Bronchial epithelial cell (primary cell): Measurements from ENCODE around the gene VWF. TPM values are rescaled to one million over a fixed set of nuclear protein-coding genes. Genes with fewer than 3 reads are reported as not detected.

Experiments
- DNase-seq: peaks from one replicate; pipeline ENCODE4 v3.0.0-alpha.2; 2010; ENCODE audit warnings: low read depth
- FAIRE-seq: peaks from 2 replicates; lab custom pipeline; 2011; peaks lifted over from hg19 to GRCh38; lab: Jason Lieb, UNC
- H3K27me3 ChIP-seq: 2 replicates; pipeline ENCODE4 v1.5.1; 2011; ENCODE audit warnings: low read length; ENCODE audit not compliant: control insufficient read depth, insufficient read depth
- H3K36me3 ChIP-seq: 2 replicates; pipeline ENCODE4 v1.5.1; 2011; ENCODE audit warnings: low read length; ENCODE audit not compliant: control insufficient read depth, insufficient read depth
- H3K4me3 ChIP-seq: 2 replicates; pipeline ENCODE4 v1.5.1; 2011; ENCODE audit warnings: mild to moderate bottlenecking, low read depth, low read length, control low read depth
- total RNA-seq: library from RNA; depleted of rRNA; stranded (reverse); fragments of >200 nt; gene quantifications from 2 replicates; pipeline ENCODE4 v1.2.1, GENCODE V29; 2014
- TF ChIP-seq, protein P1 (sequence below): IDR thresholded peaks from 2 replicates; pipeline ENCODE4 v1.5.1; 2011; ENCODE audit warnings: mild to moderate bottlenecking, moderate library complexity, low read length, control low read depth, inconsistent platforms; ENCODE audit not compliant: insufficient read depth, severe bottlenecking

Gene VWF
- total RNA-seq, 1 donor from 2014 or later, result 0.26 TPM

DNA sequence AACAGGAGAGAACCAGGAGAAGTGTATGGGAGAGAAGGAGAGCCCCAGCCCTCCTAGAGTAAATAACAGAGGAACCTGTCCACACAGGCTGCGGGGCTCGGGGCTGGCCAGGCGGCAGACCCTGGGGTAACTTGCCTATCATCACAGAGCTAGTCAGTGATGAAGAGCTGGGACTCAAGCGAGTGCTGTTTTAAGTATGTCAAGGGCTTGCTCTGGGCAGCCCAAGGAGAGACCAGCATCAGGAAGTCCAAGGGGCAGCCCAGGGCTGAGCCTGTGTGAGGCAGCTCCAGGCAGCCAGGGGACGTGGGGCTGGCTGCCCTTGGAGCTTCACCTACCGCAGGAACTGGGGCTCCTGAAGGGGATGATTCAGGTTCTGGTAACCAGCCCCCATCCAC is 10.0 kb downstream of the VWF start:
- Histone ChIP-seq H3K4me3 (no peak overlapping the region), H3K36me3 (no peaks in the 10 kb centered on the region), H3K27me3 (no peaks in the 10 kb centered on the region)
- FAIRE-seq (no peak), DNase-seq (no peak)
- TF ChIP-seq, protein P1, sequence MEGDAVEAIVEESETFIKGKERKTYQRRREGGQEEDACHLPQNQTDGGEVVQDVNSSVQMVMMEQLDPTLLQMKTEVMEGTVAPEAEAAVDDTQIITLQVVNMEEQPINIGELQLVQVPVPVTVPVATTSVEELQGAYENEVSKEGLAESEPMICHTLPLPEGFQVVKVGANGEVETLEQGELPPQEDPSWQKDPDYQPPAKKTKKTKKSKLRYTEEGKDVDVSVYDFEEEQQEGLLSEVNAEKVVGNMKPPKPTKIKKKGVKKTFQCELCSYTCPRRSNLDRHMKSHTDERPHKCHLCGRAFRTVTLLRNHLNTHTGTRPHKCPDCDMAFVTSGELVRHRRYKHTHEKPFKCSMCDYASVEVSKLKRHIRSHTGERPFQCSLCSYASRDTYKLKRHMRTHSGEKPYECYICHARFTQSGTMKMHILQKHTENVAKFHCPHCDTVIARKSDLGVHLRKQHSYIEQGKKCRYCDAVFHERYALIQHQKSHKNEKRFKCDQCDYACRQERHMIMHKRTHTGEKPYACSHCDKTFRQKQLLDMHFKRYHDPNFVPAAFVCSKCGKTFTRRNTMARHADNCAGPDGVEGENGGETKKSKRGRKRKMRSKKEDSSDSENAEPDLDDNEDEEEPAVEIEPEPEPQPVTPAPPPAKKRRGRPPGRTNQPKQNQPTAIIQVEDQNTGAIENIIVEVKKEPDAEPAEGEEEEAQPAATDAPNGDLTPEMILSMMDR, result no peak

DNA sequence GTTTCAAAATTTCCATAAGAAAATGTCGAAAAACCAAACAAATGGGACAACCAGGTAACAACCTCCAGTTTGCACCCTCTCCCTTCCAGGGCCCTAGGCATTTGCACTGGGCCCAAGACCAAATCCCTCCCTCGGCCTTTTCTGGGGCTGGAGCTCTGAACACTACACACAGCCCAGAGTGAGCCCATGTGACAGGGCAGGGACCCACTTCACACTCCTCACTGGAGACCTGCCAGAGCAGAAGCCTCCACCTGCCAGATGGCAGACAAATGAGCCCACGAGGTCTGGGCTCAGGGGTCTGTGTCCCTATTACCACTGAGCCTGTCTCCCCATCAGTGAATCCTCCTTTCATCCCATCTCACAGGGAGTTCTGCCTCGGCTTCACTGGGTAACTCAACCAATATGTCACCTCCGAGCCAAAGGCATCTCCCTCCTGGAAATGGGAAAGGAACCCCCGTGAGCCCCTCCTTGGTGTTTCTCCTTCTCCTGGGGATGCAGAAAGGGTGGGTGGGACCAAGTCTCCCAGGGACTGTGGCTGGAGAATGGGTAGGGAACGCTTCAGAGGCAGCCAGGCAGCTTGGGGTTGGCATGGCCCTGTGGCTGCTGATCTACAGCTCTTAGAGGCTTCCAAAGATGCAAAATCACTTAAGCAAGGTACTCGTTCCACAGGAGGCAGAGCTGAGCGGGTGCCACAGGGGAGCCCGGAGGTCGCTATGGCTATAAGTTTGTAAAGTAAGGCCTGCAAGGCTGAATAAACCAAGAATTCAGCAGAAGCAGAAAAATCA is 10.6 kb downstream of the VWF start:
- FAIRE-seq (no peak), DNase-seq (no peak)
- TF ChIP-seq, protein P1, result no peak
- H3K36me3 ChIP-seq, result no peaks in the 10 kb centered on the region
- H3K27me3 ChIP-seq, result no peaks in the 10 kb centered on the region
- no peak overlapping the region for H3K4me3 ChIP-seq

DNA sequence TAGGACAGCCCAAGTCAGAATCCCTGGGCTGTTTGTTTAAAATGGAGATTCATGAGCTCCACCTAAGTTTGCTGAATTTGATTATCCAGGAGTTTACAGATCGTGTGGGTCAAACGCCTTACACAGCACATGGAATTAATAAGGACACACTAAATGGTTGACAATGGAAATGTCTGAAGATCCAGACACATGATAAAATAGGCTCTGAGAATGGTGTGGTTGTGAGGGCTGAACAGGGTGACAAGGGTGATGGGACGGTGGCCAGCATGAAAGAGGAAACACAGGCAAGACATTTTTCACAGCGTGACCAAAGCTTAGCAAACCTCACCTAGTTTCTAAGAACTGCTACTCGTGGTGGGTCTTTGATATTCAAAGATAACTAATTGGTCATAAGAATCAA is 12.5 kb downstream of the VWF start:
- FAIRE-seq (no peak), DNase-seq (no peak)
- no peak overlapping the region for H3K4me3 ChIP-seq
- no peaks in the 10 kb centered on the region for H3K27me3 ChIP-seq
- H3K36me3 ChIP-seq, result no peaks in the 10 kb centered on the region
- TF ChIP-seq, protein P1, result no peak

DNA sequence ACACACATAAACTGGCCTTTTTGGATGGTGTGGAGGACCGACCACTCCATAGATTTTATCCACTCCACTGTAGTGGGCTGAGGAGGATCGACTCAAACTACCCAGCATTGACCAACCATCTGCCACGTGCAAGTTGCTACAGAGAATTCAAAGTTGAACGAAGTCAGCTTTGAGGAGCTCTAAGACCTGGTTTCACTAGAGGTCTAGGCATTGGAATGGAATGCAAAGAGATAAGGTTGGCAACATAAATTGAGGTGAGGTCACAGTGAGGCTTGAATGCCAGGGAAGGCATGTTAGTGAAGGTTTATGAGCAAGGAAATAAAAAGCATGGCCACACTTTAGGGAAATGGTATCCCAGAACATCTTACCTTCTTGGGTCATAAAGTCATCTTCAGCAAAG is 14.5 kb downstream of the VWF start:
- DNase-seq (peak; percentile 39), FAIRE-seq (peak; percentile 90)
- Histone ChIP-seq H3K27me3 (no peaks in the 10 kb centered on the region), H3K4me3 (no peak overlapping the region), H3K36me3 (no peaks in the 10 kb centered on the region)
- TF ChIP-seq, protein P1, result no peak

DNA sequence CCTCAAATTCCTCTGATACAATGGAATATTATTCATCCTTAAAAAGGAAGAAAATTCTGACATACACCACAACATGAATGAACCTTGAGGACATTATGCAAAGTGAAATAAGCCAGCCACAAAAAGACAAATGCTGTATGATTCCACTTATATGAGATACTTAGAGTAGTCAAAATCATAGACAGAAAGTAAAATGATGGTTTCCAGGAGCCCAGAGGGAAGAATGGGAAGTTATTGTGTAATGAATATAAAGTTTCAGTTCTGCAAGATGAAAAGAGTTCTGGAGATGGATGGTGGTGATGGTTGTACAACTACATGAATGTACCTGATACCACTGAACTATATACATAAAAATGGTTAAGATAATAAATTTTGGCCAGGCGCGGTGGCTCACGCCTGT is 18.3 kb downstream of the VWF start:
- FAIRE-seq, result no peak
- H3K36me3 ChIP-seq, result no peaks in the 10 kb centered on the region
- H3K27me3 ChIP-seq, result no peaks in the 10 kb centered on the region
- no peak for DNase-seq
- TF ChIP-seq, protein P1, result no peak
- H3K4me3 ChIP-seq, result no peak overlapping the region

DNA sequence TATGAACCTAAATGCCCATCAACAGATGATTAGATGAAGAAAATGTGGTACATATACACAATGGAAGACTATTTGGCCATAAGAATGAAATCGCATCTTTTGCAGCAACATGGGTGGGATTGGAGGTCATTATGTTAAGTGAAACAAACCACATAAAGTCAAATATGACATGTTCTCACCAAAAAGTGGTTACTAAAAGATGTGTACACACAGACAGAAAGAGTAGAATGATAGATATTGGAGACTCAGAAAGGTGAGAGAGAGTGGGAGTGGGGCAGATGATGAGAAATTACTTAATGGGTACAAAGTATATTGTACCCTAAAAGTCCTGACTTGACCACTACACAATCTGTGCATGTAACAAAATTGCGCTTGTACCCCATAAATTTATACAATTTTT is 19.6 kb downstream of the VWF start:
- no peaks in the 10 kb centered on the region for H3K36me3 ChIP-seq
- DNase-seq (no peak), FAIRE-seq (no peak)
- H3K27me3 ChIP-seq, result no peaks in the 10 kb centered on the region
- no peak overlapping the region for H3K4me3 ChIP-seq
- TF ChIP-seq, protein P1, result no peak
